HG02840 (cell line): ENCODE results near the gene LONP2.

Source experiments
- ATAC-seq: cut with Tn5 transposase; IDR thresholded peaks from one replicate; pipeline ENCODE4 v1.9.1; 2021; ENCODE audit warnings: mild to moderate bottlenecking, moderate library complexity, moderate number of reproducible peaks; ENCODE audit not compliant: unreplicated experiment, low FRiP score

Gene LONP2, protein sequence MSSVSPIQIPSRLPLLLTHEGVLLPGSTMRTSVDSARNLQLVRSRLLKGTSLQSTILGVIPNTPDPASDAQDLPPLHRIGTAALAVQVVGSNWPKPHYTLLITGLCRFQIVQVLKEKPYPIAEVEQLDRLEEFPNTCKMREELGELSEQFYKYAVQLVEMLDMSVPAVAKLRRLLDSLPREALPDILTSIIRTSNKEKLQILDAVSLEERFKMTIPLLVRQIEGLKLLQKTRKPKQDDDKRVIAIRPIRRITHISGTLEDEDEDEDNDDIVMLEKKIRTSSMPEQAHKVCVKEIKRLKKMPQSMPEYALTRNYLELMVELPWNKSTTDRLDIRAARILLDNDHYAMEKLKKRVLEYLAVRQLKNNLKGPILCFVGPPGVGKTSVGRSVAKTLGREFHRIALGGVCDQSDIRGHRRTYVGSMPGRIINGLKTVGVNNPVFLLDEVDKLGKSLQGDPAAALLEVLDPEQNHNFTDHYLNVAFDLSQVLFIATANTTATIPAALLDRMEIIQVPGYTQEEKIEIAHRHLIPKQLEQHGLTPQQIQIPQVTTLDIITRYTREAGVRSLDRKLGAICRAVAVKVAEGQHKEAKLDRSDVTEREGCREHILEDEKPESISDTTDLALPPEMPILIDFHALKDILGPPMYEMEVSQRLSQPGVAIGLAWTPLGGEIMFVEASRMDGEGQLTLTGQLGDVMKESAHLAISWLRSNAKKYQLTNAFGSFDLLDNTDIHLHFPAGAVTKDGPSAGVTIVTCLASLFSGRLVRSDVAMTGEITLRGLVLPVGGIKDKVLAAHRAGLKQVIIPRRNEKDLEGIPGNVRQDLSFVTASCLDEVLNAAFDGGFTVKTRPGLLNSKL

DNA sequence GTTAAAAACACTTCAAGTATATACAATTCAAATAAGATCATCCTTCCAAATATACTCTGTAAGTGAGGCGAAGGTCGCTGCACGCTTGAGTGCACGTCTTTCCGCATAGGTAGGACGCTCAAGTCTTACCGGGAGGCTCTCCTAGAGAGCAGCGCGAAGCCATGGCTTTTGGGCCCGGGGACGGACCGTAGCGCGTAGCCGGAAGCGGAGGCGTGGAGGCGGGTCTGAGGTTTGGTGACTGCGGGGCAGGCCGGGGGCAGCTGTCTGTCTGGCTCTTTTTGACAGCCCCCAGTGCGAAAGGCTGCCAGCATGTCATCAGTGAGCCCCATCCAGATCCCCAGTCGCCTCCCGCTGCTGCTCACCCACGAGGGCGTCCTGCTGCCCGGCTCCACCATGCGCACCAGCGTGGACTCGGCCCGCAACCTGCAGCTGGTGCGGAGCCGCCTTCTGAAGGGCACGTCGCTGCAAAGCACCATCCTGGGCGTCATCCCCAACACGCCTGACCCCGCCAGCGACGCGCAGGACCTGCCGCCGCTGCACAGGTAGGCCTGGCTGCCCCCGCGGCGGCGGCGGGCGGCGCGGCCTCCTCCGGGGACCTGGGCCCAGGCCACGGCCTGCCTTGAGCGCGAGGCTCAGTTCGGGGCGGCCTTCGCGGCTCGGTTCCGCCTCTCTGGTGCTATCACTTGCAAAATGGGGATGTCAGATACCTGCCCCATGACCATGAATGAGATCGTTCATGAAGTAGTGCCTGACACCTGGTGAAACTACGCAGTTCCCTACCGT, at the start of gene LONP2:
TSS of gene LONP2 (plus strand) at position 221 of the 783 bp plus-strand sequence. CDS start at position 310, 89 bp downstream.
- peak; percentile 97 for ATAC-seq

DNA sequence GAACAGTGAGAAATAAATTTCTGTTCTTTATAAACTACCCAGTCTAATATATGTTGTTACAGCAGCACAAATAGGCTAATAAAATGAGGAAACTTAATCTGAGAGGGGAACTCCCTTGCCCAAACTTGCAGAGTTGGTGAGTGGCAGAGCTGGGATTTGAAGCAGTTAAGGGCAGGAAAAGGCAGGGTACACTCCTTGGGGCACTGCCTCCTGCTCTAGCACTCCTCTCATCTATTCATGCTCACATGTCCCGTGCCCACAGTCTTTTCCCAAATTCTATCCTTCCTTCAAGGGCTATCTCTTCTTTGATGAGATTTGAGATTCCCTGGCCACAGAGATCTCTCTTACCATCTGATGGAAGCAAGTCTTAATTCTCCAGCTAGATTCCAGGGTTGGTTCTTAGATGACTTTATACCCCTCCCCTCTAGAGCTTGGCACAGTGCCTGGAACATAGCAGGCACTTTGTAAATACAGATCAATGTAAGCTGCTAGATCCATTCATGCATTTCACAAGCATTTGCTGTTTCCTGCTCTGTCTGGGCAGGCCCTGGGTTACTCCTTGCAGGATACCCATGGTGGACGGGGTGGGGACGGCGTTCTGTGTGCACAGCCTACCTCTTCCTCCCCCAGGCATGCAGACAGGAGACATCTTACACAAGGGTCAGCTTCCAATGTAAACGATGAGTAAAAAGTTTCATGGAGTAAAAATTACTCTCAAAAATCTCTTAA, 49.1 kb upstream of the LONP2 start:
- no peak for ATAC-seq

DNA sequence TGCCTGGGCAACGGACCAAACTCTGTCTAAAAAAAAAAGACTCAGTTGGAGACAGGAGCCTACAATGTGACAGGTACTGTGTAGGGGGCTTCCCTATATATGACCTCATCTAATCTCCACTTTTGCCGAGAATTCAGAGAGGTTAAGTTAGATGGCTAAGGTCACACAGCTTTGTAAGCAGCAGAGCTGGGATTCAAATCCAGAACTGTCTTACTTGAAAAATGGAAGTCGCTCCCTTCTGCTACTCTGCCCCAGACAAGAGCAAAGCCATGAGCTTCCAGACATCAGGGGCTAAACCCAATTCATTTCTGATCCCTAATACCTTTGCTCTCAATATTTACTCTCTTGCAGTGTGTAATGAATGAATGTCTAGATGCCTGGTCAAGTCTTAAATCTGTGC, 46.8 kb upstream of the LONP2 start:
- no peak for ATAC-seq

DNA sequence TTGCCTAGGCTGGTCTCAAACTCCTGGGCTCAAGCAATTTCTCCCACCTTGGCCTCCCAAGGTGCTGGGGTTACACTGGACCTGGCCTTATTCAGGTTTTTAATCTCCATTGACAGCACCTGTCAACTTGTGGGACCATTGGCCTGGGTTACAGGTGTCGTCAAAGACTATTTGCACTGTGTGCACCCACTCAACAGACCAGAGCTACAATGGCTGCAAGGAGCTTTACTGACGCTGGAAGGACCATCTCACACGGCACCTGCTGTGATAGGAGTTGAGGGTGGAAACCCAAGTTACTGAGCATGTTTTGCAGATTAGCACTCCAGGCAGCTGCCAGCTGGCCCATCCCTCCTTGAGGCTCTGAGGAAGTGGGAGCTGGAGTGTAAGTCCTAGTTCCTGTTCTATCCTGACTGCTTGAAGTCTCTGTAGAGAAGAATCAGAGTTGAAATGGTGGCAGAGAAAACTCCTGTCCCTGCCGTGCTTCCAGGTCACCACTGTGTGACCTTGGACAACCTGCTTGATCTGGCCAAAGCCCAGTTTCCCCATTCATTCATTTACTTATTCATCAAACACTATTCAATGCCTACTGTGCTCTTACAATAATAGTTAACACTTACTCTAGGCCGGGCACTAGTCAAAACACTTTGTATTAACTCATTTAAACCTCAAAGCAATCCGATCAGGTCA, 42.4 kb upstream of the LONP2 start:
- ATAC-seq: no peak

DNA sequence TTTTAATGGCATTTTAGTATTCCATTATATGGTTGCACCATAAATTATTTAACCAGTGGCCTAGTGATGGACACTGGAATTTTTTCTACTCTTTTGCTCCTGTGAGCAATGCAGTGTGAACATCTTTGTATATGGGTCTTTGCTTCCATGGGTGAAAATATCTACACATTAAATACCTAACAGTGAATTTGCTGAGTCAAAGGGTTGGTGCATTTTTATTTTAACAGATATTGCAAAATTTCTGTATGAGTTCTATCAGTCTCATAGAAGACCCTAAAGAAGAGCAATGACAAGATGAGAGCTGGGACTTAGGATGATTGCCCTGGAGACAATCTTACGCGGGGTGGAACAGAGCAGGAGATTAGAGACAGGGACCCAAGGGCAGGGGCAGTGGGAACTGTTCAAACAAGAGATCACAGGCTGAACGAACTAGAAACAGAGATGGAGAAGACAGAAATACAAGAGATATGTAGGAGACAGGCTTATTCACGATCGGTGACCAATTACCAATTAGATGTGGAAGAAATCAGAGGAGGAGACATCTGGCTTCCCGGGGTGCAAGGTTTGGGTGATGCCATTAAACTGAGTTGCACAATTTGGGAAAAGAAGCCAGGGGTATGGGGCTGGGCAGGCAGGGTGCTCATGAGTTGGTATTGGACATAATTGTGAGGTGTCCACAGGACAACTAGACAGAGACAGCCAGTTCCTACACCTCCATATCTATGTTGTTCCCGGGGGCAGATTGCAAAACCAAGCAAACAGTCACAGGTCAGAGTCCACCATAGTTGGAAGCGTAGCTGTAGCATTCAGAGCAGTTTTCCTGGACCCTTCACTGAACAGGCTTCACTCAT, 39.9 kb upstream of the LONP2 start:
- no peak for ATAC-seq

DNA sequence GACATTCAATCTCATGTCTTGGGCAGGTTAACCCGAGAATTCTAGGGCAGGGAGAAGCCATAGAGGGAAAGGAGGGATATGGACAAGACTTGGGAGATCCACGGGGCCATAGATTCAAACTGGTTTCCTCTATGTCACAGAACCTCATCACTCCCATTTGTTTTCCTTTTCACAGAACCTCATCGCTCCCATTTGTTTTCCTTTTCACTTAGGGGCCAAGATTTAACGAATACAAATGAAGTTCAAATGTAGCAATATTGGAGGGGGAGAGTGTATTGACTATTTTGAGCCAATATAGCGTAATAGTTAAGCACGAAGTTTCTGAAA, 39.3 kb upstream of the LONP2 start:
- ATAC-seq: no peak

DNA sequence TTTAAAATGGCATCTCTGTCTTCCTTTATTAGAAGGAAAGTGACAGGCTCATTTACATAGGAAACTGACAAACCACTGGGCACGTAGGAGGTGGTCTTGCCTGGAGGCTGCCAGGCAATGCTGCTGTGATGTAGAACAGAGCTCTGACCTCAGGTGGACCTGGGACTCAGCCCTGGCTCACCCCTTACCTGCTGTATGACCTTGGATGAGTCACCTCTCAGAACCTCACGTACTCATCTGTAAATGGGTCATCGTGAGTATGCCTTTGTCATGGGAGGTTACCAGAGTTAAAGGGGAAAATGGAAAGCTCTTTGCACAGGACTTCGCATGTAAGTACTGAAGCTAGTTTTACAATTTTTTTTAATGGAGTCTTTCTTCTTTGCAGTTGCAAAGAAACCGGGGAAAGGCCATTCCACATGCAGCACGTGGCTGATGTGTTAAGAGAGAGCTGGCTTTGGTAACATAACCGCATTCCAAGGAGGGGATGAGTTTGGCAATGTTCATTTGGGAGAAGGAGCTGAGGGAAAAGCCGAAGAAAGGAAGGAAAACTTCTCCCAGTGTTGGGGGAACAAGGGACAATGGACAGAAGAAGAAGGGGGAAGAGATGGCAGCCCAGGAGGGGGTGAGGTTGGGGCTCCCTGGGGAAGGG, 37.4 kb upstream of the LONP2 start:
- ATAC-seq: no peak

DNA sequence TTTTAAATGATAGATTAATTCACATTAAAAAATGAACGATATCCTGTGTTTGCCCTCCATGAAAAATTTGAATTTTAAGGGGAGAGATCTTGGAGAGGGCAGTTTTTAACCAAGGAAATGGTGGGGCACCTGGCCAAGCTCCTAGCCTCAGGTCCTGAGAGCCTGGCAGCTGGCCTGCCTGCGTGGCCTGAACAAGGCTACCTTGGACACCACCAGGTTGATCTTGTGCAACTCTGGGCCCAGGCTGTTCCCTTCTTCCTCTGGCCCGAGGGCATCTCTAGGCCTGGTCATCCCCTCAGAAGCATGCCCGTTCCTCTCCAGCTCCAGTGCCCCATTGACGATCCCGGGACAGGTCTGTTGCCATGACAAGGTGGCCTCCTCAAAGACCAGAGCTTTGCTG, 33.4 kb upstream of the LONP2 start:
- no peak for ATAC-seq

DNA sequence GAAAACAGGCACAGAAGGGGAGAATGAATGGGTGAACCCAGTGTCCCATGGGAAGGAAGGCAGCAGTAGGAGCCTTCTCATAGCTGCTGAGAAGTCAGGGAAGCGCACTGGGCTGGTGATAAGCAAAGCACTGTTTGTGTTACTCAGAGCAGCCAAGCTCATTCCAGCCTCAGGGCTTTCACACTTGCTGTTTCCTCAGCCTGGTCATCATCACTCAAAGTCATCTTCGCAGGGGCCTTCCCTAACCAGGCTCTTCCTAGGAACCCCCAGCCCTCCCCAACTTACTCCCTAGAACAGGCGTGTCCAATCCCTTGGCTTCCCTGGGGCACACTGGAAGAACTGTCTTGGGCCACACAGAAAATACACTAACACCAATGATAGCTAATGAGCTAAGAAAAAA, 32.1 kb upstream of the LONP2 start:
- ATAC-seq: no peak

DNA sequence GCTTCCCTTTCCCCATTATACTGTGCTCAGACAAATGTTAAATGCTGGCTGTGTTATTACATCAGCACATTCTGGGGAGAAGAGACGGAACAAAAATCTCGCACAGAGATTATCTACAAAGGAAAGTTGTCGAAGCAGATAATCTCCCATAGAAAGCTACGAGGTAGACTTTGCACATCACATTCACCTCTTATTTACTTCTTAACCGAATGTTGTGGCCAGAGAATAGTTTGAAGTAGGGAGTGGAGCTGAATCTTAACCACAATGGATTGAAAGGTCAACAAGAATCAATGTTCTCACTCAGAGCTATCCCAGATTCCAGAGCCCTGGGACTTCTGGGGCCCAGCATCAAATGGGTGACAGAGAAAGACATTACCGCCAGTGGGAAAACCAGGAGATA, 28.4 kb upstream of the LONP2 start:
- no peak for ATAC-seq

DNA sequence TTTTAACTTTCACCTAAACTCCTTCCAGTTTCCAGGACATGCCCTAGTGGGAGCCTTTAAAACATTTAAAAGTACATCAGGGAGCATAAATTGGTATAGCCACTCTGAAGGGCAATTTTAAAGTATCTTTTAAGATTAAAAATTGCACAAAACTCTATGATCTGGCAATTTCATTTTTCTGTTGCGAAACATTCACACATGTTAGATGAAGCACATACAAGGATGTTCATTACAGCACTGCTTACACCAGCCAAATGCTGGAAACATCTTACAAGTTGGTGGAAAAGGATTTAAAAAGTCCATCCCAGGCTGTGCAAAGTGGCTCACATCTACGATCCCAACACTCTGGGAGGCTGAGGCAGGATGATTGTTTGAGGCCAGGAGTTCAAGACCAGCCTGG, 26.4 kb upstream of the LONP2 start:
- ATAC-seq: no peak

DNA sequence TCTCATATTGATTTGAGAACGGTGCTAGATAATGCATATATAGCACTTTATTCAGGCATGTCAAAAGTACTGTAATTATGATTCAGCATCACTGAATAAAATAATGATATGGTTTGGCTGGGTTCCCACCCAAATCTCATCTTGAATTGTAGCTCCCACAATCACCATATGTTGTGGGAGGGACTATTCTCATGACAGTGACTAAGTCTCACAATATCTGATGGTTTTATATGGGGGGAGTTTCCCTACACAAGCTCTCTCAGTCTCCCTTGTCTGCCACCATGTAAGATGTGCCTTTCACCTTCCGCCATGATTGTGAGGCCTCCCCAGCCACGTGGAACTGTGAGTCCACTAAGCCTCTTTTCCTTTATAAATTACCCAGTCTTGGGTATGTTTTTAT, 25.6 kb upstream of the LONP2 start:
- no peak for ATAC-seq

DNA sequence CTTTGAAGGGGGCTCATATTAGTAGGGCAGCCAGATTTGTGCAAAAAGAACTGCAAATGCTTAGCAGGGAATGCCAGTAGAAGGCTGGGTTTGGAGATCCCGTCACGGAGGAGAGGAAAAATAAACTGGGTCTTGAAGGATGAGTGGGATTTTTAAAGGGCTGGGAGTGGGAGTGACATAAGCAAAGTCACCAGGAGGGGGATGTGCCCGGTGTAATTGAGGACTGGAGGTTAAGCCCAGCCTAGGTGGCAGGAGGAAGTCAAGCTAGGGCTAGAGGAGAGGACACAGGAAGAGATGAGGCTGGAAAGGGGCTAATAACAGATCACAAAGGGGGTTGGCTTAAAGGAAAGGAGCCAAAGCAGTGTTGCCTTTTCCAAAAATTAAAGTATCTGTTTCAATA, 23.2 kb upstream of the LONP2 start:
- no peak for ATAC-seq

DNA sequence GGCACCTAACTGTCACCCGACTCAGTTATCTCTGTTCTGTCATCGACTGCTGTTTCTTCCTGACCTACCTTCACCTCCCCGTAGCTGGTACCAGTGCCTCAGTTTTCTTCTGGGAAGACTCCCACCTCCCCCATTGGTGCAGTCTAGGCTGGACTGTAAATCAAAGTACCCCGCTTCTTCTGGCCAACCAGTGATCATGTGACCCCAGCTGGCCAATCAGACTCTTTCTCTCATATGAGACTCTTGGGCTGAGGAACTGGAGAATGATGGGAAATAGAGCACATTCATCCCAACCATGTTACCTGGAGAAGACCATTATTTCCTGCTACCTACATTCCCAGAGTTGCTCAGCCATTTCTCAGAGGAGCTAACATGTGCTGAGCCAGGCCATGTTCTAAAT, 20.6 kb upstream of the LONP2 start:
- ATAC-seq: no peak

DNA sequence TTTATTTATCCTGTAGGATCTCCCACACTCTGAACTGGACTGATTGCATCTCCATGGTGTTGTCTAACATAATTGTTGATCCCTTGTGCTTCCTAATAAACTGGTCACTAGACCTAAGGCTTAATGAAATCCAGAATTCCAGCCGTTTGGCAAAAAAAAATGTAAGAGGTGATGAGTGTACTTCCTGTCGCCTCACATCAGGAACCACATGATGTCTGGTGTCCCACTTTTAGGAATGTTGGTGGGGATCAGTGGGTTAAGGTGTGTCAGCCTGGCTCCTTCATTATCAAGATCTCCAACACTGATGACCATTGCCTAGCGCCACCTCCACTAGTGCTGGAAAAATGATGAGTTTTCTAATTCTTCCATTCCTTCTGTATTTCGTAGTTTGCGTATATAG, 18.6 kb upstream of the LONP2 start:
- ATAC-seq: no peak

DNA sequence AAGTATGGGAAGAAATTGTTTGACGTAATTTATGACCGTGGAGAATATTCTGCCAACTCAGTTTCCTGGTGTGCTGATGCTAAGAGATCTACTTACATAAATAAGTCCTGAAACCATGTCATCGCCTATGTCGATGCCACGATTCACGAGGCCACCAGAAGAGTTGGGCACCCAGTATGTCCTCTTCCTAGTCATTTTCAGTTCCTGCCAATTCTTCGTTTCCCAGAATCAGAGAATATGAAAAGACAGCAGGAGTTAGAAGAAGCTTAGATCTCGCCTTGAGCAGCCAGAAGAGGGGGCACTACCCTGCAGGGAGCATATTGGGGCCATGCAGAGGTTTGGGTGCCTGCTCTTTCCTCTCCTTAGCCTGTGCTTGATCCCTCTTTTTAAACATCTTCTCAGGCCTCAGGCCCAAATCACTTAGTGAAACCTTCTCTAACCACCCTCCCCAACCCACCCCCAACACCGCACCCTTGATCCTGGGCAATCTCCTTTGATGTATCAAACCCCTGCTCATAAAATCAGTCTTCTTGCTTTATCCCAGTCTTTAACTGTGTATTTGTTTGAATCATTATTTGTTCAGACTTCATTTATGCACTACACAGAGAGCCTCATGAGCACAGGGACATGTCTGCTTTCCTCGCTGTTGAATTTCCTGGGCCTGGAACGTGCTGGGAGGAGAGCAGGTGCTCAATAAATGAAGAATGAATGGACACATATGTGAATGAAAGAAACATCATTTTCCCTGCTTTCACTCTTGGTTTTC, 12.2 kb upstream of the LONP2 start:
- ATAC-seq: no peak

DNA sequence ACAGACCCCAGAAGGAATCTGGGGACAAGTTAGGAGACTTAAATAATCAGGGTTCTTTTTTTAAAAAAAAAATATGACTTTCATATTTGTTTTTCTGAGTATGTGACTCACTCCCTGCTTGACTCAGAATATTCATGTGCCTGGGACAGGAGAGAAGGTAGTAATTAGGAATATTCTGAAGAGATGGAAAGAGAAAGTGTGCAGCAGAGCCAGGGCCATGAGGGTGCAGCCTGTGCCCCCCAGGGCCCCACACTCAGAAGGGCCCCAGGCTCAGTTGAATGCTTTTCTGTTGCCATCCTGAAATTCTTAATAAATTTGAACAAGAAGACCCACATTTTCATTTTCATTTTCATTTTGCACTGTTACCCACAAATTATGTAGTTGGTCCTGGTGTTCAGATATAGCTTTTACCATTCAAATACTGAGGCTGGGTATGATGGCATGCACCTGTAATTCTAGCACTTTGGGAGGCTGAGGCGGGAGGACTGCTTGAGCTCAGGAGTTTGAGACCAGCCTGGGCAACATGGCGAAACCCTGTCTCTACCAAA, 11.5 kb upstream of the LONP2 start:
- no peak for ATAC-seq
